ENCODE data around the gene SOCS6.
A peak's percentile ranks its signal among the peaks of the same experiment; 100 is the strongest.
"Not testable (repeated sequence)": the region's sequence is repeated elsewhere in the genome, so short reads cannot be mapped to it uniquely, and the experiment has no call there.

The SOCS6 gene, protein sequence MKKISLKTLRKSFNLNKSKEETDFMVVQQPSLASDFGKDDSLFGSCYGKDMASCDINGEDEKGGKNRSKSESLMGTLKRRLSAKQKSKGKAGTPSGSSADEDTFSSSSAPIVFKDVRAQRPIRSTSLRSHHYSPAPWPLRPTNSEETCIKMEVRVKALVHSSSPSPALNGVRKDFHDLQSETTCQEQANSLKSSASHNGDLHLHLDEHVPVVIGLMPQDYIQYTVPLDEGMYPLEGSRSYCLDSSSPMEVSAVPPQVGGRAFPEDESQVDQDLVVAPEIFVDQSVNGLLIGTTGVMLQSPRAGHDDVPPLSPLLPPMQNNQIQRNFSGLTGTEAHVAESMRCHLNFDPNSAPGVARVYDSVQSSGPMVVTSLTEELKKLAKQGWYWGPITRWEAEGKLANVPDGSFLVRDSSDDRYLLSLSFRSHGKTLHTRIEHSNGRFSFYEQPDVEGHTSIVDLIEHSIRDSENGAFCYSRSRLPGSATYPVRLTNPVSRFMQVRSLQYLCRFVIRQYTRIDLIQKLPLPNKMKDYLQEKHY

DNA sequence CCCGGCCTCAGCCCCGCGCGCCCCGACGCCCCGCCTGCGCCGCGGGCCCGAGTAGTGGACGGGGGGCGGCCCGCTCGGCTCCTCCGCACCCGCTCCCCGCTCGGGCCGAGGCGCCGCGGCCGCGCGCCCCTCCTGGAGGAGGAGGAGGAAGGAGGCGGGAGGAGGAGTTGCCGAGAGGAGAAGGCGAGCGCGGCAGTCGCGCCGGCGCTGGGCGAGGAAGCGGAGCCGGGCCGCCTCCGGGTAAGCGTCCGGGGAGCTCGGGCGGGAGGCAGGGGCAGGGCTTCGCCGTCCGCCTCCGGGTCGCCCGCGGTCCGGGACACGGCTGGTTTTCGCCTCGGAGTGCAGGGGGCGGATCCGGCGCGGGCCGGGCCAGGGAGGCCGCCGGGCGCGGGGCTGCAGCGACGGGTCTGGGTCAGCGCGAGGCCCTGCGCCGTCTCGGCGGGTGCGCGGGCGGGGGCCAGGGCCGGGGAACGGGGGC is at the start of gene SOCS6:
Gene SOCS6, plus strand, starts transcription at position 195 of the 478 bp plus-strand sequence. CDS start 35,624 bp downstream, outside the sequence.
- Histone ChIP-seq H3K27me3 (replicated peaks; ENCODE audit: control insufficient read depth, insufficient read depth, low read length) (no peaks in the 10 kb centered on the region), H3K9ac (ENCODE audit: low read length) (peak within 1 kb of the TSS; percentile 95), H3K9me3 (ENCODE audit: control insufficient read depth, low read length) (no peaks in the 10 kb centered on the region), H3K36me3 (ENCODE audit: control insufficient read depth, insufficient read depth, low read length, severe bottlenecking) (no peaks in the 10 kb centered on the region), H3K4me1 (ENCODE audit: control insufficient read depth, insufficient read depth, low read length) (peaks cover 29% of the 10 kb centered on the region), H3K4me3 (ENCODE audit: low read length) (peak within 1 kb of the TSS; percentile 95)
- peak; percentile 83 for DNase-seq (ENCODE audit: low read depth)

DNA sequence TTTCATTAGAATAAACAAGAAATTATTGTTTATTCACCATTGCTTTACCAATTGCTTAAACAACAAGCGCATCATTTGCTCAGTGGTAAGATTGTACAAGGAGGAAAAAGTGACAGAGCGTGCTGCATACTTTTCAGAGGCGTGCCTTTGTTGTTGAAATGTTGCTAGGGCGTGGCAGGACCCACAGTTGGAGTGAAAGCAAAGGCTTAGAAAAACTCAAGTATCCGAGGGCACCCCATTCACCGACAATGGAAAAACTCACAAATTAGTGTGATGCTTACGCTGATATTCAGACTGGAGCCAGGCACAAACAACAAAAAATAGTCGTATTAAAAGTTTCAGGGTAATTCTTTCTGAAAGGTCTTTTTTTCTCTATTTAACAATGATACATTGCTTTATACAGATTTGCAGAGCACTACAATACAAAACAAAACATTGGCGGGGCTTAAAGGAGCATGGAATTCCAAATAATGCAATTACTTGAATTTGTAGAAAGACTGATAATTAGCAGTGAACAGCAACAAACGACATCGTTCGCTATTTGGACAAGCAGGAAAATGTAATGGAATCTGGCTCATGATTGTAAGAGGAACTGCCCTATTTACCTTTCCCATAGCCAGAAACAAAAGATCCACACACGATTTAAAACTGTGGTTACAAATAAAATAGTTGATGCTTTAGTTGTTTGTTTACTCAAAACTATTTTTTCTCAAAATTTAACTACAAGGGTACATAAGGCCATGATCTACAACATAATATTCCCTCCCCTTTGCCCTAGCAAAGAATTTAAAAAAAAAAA is 45.5 kb upstream of the SOCS6 start:
- H3K27me3 ChIP-seq (replicated peaks; ENCODE audit: control insufficient read depth, insufficient read depth, low read length): no peaks in the 10 kb centered on the region
- H3K9me3 ChIP-seq (ENCODE audit: control insufficient read depth, low read length): no peaks in the 10 kb centered on the region
- no peaks in the 10 kb centered on the region for H3K36me3 ChIP-seq (ENCODE audit: control insufficient read depth, insufficient read depth, low read length, severe bottlenecking)
- H3K4me1 ChIP-seq (ENCODE audit: control insufficient read depth, insufficient read depth, low read length): no peaks in the 10 kb centered on the region
- peak; percentile 5 for DNase-seq (ENCODE audit: low read depth)
- H3K4me3 ChIP-seq (ENCODE audit: low read length): no peak overlapping the region
- no peak overlapping the region for H3K9ac ChIP-seq (ENCODE audit: low read length)

GRCh38 chr18:70246061-70246466 is 42.8 kb upstream of the SOCS6 start:
- Histone ChIP-seq H3K27me3 (replicated peaks; ENCODE audit: control insufficient read depth, insufficient read depth, low read length) (no peaks in the 10 kb centered on the region), H3K9me3 (ENCODE audit: control insufficient read depth, low read length) (no peaks in the 10 kb centered on the region), H3K36me3 (ENCODE audit: control insufficient read depth, insufficient read depth, low read length, severe bottlenecking) (no peaks in the 10 kb centered on the region), H3K4me1 (ENCODE audit: control insufficient read depth, insufficient read depth, low read length) (no peaks in the 10 kb centered on the region), H3K9ac (ENCODE audit: low read length) (no peak overlapping the region), H3K4me3 (ENCODE audit: low read length) (peak overlapping the region; percentile 52)
- no peak for DNase-seq (ENCODE audit: low read depth)

DNA sequence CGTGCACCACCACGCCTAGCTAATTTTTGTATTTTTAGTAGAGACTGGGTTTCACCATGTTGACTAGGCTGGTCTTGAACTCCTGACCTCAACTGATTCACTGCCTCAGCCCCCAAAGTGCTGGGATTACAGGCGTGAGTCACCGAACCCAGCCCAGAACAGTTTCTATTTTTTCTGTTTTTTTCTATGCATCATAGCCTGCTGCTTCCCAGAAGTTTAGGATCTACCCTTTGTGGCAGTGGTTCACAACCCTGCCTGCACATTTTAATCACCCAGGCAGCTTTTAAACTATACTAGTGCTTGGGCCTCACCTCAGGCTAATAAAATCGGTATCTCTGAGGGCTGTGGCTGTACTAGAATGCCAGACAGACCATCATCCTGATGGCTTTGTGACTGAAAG is 39.7 kb upstream of the SOCS6 start:
- Histone ChIP-seq H3K4me3 (ENCODE audit: low read length) (no peak overlapping the region), H3K27me3 (replicated peaks; ENCODE audit: control insufficient read depth, insufficient read depth, low read length) (no peaks in the 10 kb centered on the region), H3K9me3 (ENCODE audit: control insufficient read depth, low read length) (no peaks in the 10 kb centered on the region), H3K4me1 (ENCODE audit: control insufficient read depth, insufficient read depth, low read length) (no peaks in the 10 kb centered on the region), H3K36me3 (ENCODE audit: control insufficient read depth, insufficient read depth, low read length, severe bottlenecking) (no peaks in the 10 kb centered on the region), H3K9ac (ENCODE audit: low read length) (no peak overlapping the region)
- peak; percentile 10 for DNase-seq (ENCODE audit: low read depth)

DNA sequence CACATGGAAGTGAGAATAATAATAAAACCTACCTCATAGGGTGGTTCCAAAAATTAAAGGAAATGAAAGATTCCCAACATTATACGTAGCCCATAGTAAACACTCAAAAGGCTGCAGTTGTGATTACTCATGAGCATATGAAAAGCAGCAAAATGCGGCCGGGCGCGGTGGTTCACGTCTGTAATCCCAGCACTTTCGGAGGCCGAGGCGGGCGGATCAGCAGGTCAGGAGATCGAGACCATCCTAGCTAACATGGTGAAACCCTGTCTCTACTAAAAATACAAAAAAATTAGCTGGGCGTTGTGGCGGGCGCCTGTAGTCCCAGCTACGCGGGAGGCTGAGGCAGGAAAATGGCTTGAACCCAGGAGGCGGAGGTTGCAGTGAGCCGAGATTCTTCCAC is 39.0 kb upstream of the SOCS6 start:
- H3K9ac ChIP-seq (ENCODE audit: low read length); H3K4me3 ChIP-seq (ENCODE audit: low read length); H3K27me3 ChIP-seq (replicated peaks; ENCODE audit: control insufficient read depth, insufficient read depth, low read length); DNase-seq (ENCODE audit: low read depth); H3K9me3 ChIP-seq (ENCODE audit: control insufficient read depth, low read length); H3K4me1 ChIP-seq (ENCODE audit: control insufficient read depth, insufficient read depth, low read length); H3K36me3 ChIP-seq (ENCODE audit: control insufficient read depth, insufficient read depth, low read length, severe bottlenecking): not testable (repeated sequence)

DNA sequence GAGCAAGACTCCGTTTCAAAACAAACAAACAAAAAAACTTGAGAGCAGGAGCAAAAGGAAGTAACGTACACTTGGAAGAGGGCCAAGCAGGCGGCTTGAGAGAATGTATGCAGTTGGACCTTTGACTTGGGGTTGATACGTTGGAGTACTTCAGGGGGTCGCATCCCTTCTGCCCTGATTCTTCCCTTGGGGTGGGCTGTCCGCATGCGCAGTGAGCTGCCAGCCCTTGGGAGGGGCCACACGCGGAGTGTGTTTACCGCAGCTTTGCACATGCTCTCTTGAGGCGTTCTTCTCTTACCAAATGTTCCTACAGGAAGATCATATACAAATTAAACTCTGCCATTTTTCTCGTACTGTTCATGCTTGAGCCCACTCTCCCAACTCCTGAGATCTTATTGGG is 38.1 kb upstream of the SOCS6 start:
- H3K36me3 ChIP-seq (ENCODE audit: control insufficient read depth, insufficient read depth, low read length, severe bottlenecking): no peaks in the 10 kb centered on the region
- H3K27me3 ChIP-seq (replicated peaks; ENCODE audit: control insufficient read depth, insufficient read depth, low read length): no peaks in the 10 kb centered on the region
- no peaks in the 10 kb centered on the region for H3K4me1 ChIP-seq (ENCODE audit: control insufficient read depth, insufficient read depth, low read length)
- no peaks in the 10 kb centered on the region for H3K9me3 ChIP-seq (ENCODE audit: control insufficient read depth, low read length)
- no peak overlapping the region for H3K4me3 ChIP-seq (ENCODE audit: low read length)
- H3K9ac ChIP-seq (ENCODE audit: low read length): no peak overlapping the region
- DNase-seq (ENCODE audit: low read depth): no peak

- no peak overlapping the region for H3K9ac ChIP-seq (ENCODE audit: low read length)
- no peak for DNase-seq (ENCODE audit: low read depth)
- H3K4me3 ChIP-seq (ENCODE audit: low read length): no peak overlapping the region
- no peaks in the 10 kb centered on the region for H3K36me3 ChIP-seq (ENCODE audit: control insufficient read depth, insufficient read depth, low read length, severe bottlenecking)
- no peaks in the 10 kb centered on the region for H3K9me3 ChIP-seq (ENCODE audit: control insufficient read depth, low read length)
- H3K4me1 ChIP-seq (ENCODE audit: control insufficient read depth, insufficient read depth, low read length): no peaks in the 10 kb centered on the region
- no peaks in the 10 kb centered on the region for H3K27me3 ChIP-seq (replicated peaks; ENCODE audit: control insufficient read depth, insufficient read depth, low read length)
Measured at GRCh38 chr18:70256184-70256583, 32.7 kb upstream of the SOCS6 start.

DNA sequence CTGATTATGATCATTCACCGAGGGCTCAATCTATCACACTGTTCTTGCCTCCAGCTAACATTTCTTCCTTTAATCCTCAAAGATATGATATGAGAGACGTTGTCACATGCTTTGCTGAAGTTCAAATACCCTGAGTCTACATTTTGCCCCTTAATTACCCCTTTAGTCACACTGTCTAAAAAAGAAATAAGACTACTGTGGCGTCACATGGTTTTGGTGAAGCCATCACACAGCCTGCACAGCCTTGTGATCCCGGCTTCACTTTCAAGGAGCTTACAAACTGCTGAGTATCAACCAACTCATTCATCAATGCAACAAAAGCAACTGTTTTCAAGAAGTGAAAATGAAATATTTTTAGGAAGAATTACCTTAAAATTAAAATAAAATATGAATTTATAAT is 31.9 kb upstream of the SOCS6 start:
- DNase-seq (ENCODE audit: low read depth): no peak
- Histone ChIP-seq H3K27me3 (replicated peaks; ENCODE audit: control insufficient read depth, insufficient read depth, low read length) (no peaks in the 10 kb centered on the region), H3K9ac (ENCODE audit: low read length) (no peak overlapping the region), H3K9me3 (ENCODE audit: control insufficient read depth, low read length) (no peaks in the 10 kb centered on the region), H3K36me3 (ENCODE audit: control insufficient read depth, insufficient read depth, low read length, severe bottlenecking) (no peaks in the 10 kb centered on the region), H3K4me3 (ENCODE audit: low read length) (no peak overlapping the region), H3K4me1 (ENCODE audit: control insufficient read depth, insufficient read depth, low read length) (no peaks in the 10 kb centered on the region)

DNA sequence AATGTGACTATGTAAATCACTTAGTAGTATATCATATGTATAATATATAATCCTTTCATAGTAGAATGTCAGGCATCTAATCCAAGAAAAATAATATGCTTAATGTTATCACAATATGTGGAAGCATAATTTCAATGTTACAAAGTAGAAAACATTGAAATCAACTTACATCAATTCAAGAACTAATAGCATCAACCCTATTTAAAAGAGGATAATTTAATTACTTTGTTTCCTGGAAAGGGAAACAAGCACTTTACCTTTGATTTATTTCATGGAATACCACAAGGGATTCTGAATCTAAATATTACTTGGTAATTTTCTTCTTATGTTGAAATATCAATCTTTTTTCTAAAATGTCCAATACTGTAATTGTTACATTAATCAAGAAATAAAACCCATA is 30.6 kb upstream of the SOCS6 start:
- Histone ChIP-seq H3K9me3 (ENCODE audit: control insufficient read depth, low read length) (no peaks in the 10 kb centered on the region), H3K4me3 (ENCODE audit: low read length) (no peak overlapping the region), H3K9ac (ENCODE audit: low read length) (no peak overlapping the region), H3K27me3 (replicated peaks; ENCODE audit: control insufficient read depth, insufficient read depth, low read length) (no peaks in the 10 kb centered on the region), H3K4me1 (ENCODE audit: control insufficient read depth, insufficient read depth, low read length) (no peaks in the 10 kb centered on the region), H3K36me3 (ENCODE audit: control insufficient read depth, insufficient read depth, low read length, severe bottlenecking) (no peaks in the 10 kb centered on the region)
- DNase-seq (ENCODE audit: low read depth): no peak

- no peaks in the 10 kb centered on the region for H3K9me3 ChIP-seq (ENCODE audit: control insufficient read depth, low read length)
- DNase-seq (ENCODE audit: low read depth): no peak
- no peaks in the 10 kb centered on the region for H3K4me1 ChIP-seq (ENCODE audit: control insufficient read depth, insufficient read depth, low read length)
- no peak overlapping the region for H3K4me3 ChIP-seq (ENCODE audit: low read length)
- no peaks in the 10 kb centered on the region for H3K27me3 ChIP-seq (replicated peaks; ENCODE audit: control insufficient read depth, insufficient read depth, low read length)
- no peaks in the 10 kb centered on the region for H3K36me3 ChIP-seq (ENCODE audit: control insufficient read depth, insufficient read depth, low read length, severe bottlenecking)
- no peak overlapping the region for H3K9ac ChIP-seq (ENCODE audit: low read length)
Measured at GRCh38 chr18:70260683-70261082, 28.2 kb upstream of the SOCS6 start.

DNA sequence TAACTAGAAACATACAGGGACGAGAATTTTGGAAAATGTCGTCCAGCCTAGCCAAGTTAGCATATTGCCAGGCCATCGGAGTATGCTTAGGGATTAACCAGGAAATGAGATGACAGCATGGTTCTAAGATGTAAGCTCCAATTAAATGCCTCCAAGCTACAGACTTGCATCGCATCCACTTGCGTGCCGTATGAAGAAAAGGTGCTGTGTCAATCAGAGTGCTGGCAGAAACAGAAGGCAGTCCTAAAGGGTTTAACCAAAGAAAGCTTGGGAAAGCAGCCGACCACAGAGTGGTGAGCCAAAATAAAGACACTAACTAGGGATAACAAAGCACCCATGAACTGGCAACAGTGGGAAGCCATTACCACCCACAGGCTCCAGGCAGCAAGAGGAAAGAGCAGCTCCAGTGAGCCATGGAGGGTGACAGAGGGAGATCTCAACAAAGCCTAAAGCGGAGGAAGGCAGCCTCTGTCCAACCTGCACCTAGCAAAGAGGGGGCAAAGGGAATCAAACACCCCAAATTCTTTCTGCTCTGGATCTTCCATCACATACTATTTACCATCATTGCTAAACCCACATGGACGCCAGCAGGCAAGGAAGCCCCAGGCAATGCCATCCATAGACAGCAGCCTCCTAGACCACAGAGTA is 27.6 kb upstream of the SOCS6 start:
- Histone ChIP-seq H3K9ac (ENCODE audit: low read length) (no peak overlapping the region), H3K4me1 (ENCODE audit: control insufficient read depth, insufficient read depth, low read length) (no peaks in the 10 kb centered on the region), H3K9me3 (ENCODE audit: control insufficient read depth, low read length) (no peaks in the 10 kb centered on the region), H3K4me3 (ENCODE audit: low read length) (no peak overlapping the region), H3K27me3 (replicated peaks; ENCODE audit: control insufficient read depth, insufficient read depth, low read length) (no peaks in the 10 kb centered on the region), H3K36me3 (ENCODE audit: control insufficient read depth, insufficient read depth, low read length, severe bottlenecking) (no peaks in the 10 kb centered on the region)
- no peak for DNase-seq (ENCODE audit: low read depth)

All from adipocyte (in vitro differentiated cells).